Nucleus accumbens (tissue), 56 donors: ENCODE data around the gene SHOX.
"Not testable (repeated sequence)": the region's sequence is repeated elsewhere in the genome, so short reads cannot be mapped to it uniquely, and the experiment has no call there.

Source experiments
- DNase-seq, 56 donors: peaks; one replicate each; lab custom pipeline; 2025; lab: John Stamatoyannopoulos, UW

Gene SHOX

GRCh38 chrX:630612-631496, at the start of gene SHOX:
SHOX (plus strand) TSS chrX:630791; CDS start chrX:630898, 107 bp downstream.
- DNase-seq: no peak

- DNase-seq: no peak
Measured at GRCh38 chrX:581066-581465, 49.5 kb upstream of the SHOX start.

GRCh38 chrX:581720-582298, 48.8 kb upstream of the SHOX start:
- DNase-seq: no peak

GRCh38 chrX:584572-584971, 46.0 kb upstream of the SHOX start:
- DNase-seq: no peak

GRCh38 chrX:585115-585808, 45.3 kb upstream of the SHOX start:
- no peak for DNase-seq

GRCh38 chrX:586351-586750, 44.2 kb upstream of the SHOX start:
- DNase-seq: no peak

GRCh38 chrX:589261-589660, 41.3 kb upstream of the SHOX start:
- not testable (repeated sequence) for DNase-seq

- DNase-seq: no peak
Measured at GRCh38 chrX:590693-591404, 39.7 kb upstream of the SHOX start.

- DNase-seq: no peak
Measured at GRCh38 chrX:599837-600715, 30.5 kb upstream of the SHOX start.

GRCh38 chrX:603029-603428, 27.6 kb upstream of the SHOX start:
- DNase-seq: not testable (repeated sequence)

GRCh38 chrX:604616-605015, 26.0 kb upstream of the SHOX start:
- not testable (repeated sequence) for DNase-seq

GRCh38 chrX:608088-608487, 22.5 kb upstream of the SHOX start:
- not testable (repeated sequence) for DNase-seq

- DNase-seq: no peak
Measured at GRCh38 chrX:614136-614535, 16.5 kb upstream of the SHOX start.

- no peak for DNase-seq
Measured at GRCh38 chrX:617401-617800, 13.2 kb upstream of the SHOX start.

- DNase-seq: no peak
Measured at GRCh38 chrX:617891-618290, 12.7 kb upstream of the SHOX start.

GRCh38 chrX:618304-618703, 12.3 kb upstream of the SHOX start:
- not testable (repeated sequence) for DNase-seq

- DNase-seq: no peak
Measured at GRCh38 chrX:618761-619450, 11.7 kb upstream of the SHOX start.

GRCh38 chrX:619451-619811, 11.2 kb upstream of the SHOX start:
- no peak for DNase-seq

- DNase-seq: no peak
Measured at GRCh38 chrX:619812-620531, 10.6 kb upstream of the SHOX start.
